22Rv1 (cell line): Measurements from ENCODE around the gene GPC5.

Experiments
- CTCF ChIP-seq: fragments of 450-650 bp; IDR thresholded peaks from 2 replicates; pipeline ENCODE4 v1.5.1; 2017; ENCODE audit warnings: mild to moderate bottlenecking
- ZFX ChIP-seq: fragments of 450-650 bp; IDR thresholded peaks from 2 replicates; pipeline ENCODE4 v1.6.1; 2017; ENCODE audit warnings: antibody characterized with exemption, borderline replicate concordance

- no peak for TF ChIP-seq CTCF
- TF ChIP-seq ZFX, result no peak
Measured at GRCh38 chr13:91359111-91359510, 39.3 kb upstream of the GPC5 start.
